Left ventricle myocardium superior (tissue), 1 donor: ENCODE data around the gene ALDOC. TPM values are rescaled to one million over a fixed set of nuclear protein-coding genes. Genes with fewer than 3 reads are reported as not detected.

ENCODE experiments used
- ATAC-seq: fragments of 200-7000 bp; cut with Tn5 transposase; one replicate; pipeline ENCODE4 v1.9.1; 2020; ENCODE audit warnings: mild to moderate bottlenecking, moderate library complexity
- DNase-seq: peaks from one replicate; pipeline ENCODE4 v3.0.0-alpha.2; 2020
- intact Hi-C: fragments of 100-400 bp; cut with micrococcal nuclease; formaldehyde crosslinking; loops from one replicate; pipeline ENCODE4 v1.11.0; 2022
- total RNA-seq: library from RNA; stranded (reverse); fragmentation: NEBNext Ultra II Directional; extraction: Animal tissue kit (Norgen Biotek cat#: 25700); gene quantifications from one replicate; pipeline ENCODE4 v1.2.1, GENCODE V29; 2021
- donor health status: DM: no; HTN: yes; CAD: no; lungs with severe emphysema.

ALDOC gene
- total RNA-seq, 1 donor from 2014 or later: 380 TPM

GRCh38 chr17:28567604-28568003 lies 9.1 kb downstream of the ALDOC start:
- ATAC-seq (no peak), DNase-seq (no peak)
- intact Hi-C loops: no loop called here

- no peak for ATAC-seq
- intact Hi-C loops: no loop called here
- no peak for DNase-seq
These were observed 13.2 kb downstream of the ALDOC start for GRCh38 chr17:28563475-28563874.

DNA sequence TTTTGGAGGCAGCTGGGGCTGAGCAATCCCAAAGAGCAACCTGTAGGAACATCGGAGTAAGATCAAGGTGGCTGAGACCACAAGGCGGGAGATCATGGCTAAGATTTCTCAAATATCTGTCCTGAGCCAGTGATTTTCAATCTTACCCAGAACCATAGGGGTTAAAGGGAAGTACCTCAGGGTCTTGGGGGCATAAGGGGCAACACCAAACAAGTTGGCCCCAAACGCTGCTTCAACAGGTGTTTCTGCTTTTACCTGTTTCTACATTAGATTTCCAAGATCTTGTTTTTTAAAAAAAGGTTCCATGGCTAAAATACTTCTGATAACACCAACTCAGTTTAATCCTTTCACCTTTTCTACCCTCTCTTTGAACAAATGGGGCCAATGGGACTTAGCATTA lies 21.7 kb downstream of the ALDOC start:
- no peak for ATAC-seq
- intact Hi-C loops: no loop called here
- no peak for DNase-seq

DNA sequence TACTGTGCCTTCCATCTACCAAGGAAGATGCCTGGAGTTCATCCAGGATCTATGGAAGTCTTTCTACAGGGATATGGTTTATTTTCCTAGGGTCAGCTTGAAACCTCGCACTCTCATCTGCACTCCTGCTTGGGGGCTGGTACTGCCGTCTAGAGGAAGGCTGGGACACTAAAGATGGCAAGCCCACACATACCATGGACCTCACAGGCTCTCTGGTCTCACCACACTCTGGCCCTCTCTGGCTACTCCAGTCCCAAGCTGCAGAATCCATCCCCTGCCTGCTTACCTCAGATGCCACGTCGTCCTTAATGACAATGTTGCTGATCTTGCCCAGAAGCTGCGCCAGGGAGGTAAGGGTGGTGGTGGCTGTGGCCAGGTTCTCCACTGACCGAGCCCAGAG lies 22.1 kb downstream of the ALDOC start:
- ATAC-seq (no peak), DNase-seq (no peak)
- intact Hi-C loops: no loop called here

GRCh38 chr17:28553000-28553505 lies 23.6 kb downstream of the ALDOC start:
- DNase-seq: no peak
- intact Hi-C loops: no loop called here
- no peak for ATAC-seq

DNA sequence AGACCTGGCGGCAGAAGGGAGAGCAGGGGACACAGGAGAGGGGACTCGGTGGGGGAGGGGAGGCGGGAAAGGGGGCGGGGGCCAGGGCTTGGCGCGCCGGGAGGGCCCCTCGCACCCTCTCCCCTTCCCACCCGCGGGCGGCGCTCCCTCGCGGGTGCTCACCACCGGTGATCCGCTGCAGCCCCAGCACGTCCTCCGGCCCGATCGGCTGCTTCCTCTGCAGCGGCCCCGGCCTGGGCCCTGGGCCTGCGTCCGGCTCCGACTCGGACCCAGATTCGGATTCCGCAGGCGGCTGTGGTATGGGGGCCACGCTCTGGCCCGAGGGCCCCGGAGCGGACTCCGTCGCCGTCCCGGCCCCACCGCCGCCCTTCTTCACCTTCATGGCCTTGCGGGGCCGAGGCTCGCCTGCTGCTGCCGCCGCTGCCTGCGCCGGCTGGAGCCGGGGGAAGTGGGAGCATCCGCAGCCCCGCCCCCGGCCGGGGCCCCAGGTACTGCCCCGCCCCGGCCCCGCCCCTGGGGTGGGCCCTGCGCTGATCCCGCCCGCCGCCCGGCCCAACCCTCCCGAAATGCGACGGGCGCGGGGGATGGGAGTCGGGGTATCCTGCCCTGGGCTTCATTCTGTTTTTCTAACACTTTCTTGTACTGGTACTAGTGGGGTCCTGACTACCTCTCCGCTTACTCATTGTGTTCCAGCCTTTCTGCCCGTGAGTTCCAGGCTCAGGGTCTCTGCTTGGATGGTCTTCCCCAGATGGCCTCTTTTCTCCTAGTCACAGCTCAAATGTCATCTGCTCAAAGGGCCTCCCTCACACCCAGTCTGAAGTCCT lies 24.3 kb downstream of the ALDOC start, which contains the start of gene UNC119:
UNC119 (minus strand) TSS at position 449 of the 824 bp plus-strand sequence; CDS start at position 382, 67 bp downstream.
- DNase-seq: peak; percentile 91
- ATAC-seq: peak; percentile 97
- intact Hi-C loops: no loop called here

- DNase-seq: no peak
- peak; percentile 25 for ATAC-seq
- intact Hi-C loops: no loop called here
These were observed 25.1 kb downstream of the ALDOC start for GRCh38 chr17:28551421-28552175.

DNA sequence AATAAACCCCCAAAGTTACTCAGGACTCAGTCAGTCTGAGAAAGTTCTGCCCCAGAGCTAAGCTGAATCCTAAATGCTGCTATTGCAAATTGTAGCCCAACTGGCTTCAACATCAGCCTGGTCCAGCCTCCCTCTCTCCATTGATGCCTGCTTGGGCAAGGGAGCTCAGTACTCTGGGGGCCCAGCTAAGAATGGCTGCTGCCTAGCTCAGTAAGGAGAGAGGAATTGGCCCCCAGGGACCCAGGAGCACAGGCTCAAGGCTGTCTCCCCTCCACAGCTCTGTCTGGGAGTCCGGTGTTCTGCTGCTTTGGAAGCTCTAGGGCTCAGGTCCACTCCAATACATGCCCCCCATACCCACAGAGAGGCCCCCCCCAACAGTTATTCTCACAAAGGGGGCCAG lies 25.8 kb downstream of the ALDOC start:
- intact Hi-C loops: no loop called here
- DNase-seq (no peak), ATAC-seq (no peak)

DNA sequence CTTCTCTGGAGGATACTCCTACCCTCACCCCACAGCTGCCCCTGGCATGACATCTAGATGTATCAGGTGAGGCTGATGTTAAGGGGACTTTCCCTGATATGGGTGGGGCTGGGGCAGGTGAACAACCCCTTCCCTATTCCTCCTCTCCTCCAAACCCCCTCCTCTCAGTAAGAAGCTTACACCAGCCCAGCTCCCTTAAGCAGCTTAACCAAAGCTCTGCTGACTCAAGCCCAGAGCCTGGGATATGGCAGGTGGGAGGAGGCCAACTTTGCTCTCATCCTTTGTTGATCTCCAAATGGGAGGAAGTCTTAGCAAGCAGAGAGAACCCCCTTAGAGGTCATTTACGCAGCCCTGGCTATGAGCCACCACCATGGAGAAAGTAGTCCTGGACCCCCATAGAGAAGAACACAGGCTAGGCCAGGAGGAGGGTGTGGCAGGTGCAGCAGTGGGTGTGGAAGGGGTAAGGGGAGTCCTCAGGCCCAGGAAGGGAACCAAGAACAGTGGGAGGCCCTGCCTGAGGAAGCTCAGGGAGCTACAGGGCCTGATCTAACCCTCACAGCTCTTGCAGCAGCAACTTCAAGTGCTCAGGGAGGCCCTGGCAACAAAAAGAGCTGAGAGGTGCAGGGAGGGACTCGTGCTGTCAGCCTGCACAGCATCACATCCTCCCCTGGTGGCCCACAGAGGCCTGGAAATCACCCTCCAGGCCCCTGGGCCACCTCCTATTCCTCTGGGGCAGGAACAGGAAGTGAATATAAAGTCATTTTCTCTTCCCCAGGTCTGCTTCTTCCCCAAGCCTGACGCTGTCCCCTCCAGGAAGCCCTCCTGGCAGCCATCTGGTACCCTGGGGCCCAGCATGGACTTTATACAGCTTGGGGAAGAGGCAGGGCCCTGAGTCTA lies 27.2 kb downstream of the ALDOC start:
- intact Hi-C loops: no loop called here
- ATAC-seq (no peak), DNase-seq (no peak)

GRCh38 chr17:28548417-28549130 lies 28.1 kb downstream of the ALDOC start:
- intact Hi-C loops: no loop called here
- ATAC-seq (no peak), DNase-seq (no peak)

DNA sequence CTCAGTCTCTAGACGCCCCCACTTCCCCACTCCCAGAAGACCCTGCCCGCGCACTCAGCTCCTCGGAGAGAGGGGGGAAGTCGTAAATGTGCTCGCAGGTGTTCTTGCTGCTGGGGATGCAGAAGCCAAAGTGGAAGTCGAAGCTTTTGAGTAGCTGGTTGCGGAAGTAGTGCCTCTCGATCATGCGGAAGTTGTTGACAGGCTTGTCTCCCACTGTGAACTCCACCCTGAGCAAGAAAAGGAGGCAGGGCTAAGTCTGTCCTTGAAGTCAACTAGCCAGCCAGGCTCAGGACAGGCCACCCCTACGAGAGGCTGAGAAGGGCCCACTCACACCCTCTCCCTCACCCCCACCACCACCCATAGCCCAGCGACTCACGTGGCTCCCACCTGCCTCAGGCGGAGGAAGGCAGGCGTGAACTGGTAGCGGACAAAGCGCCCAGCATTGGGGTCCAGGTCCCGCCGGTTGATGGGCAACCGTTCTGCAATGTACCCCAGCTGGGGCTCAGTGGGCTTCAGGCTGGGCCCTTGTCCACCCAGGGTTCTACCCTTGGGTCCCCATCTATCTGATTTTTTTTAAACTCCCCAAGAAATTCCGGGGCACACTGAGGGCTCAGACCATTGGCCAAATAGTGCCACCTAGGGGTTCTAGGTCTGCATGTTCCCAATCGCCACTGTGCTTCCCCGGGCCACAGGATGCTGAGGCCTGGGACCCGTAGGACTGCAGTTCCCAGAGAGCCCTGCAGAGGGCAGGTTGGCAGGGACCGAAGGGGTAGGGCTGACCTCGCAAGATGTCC lies 28.9 kb downstream of the ALDOC start:
- intact Hi-C loops: no loop called here
- peak; percentile 60 for ATAC-seq

DNA sequence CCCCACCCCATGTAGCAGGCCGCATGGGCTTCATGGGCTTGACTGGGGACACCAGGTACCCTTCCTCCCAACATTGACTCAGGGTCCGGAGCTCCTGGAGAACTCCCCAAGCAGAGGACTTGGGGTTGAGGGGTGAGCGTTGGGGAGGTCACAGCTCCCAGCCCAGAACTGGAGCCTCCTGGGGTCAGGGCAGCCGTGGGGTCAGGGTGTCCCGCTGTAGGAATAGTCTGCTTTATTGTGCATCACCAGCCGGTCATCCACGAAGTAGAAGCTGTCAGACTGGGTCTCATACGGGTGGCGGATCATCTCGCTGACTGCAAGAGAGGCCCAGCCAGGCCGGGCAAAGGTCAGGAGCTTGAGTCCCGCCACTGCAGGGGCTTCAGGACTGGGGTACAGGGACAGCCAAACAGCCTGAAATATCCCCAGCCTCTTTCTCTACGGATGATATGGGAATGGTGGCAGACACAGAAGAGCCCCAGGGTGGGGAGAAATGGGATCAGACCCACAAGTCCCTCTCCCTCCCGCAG lies 29.5 kb downstream of the ALDOC start:
- ATAC-seq: no peak
- intact Hi-C loops: no loop called here
- DNase-seq: no peak

More for the DNA sequence above, 28.9 kb downstream of the ALDOC start:
- DNase-seq: peak; percentile 84

- intact Hi-C loops: no loop called here
- ATAC-seq (no peak), DNase-seq (no peak)
These were observed 30.8 kb downstream of the ALDOC start for GRCh38 chr17:28545787-28546415.

- ATAC-seq (no peak), DNase-seq (no peak)
- intact Hi-C loops: no loop called here
These were observed 31.6 kb downstream of the ALDOC start for GRCh38 chr17:28545141-28545503.

DNA sequence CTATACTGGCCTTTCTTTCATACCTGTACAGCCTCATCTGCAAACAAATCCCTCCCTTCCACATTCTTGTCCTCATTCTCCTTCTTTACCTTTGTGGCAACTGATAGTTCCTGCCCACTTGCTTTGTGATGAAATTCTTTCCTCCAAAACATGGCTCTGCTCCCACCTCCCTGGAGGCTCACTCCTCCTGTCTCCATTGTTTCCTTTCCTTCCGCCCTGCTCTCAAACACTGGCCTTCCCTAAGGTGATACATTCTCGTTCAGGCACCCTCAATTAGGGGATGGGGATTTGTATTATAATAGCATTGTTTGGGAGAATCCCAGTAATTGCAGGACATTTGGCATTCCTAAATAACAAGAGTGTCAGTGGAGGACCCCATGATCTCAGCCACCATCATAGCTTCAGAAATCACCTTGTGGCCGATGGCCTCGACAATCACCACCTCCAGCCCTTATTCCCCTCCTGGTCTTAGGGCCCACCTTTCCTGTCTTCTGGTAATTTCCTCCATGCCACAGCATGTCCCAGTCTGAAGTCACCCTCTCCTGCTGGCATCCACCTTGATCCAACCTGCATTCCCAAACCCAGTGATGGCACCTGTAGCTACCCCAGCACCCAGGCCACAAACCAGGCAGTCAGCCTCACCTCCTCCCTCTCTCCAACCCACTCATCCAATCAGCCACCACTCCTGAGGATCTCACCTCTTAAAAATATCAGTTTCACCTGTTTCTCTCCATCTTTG lies 32.1 kb downstream of the ALDOC start:
- DNase-seq (no peak), ATAC-seq (no peak)
- intact Hi-C loops: no loop called here

- ATAC-seq (no peak), DNase-seq (no peak)
- intact Hi-C loops: no loop called here
These were observed 35.3 kb downstream of the ALDOC start for GRCh38 chr17:28541439-28541838.

DNA sequence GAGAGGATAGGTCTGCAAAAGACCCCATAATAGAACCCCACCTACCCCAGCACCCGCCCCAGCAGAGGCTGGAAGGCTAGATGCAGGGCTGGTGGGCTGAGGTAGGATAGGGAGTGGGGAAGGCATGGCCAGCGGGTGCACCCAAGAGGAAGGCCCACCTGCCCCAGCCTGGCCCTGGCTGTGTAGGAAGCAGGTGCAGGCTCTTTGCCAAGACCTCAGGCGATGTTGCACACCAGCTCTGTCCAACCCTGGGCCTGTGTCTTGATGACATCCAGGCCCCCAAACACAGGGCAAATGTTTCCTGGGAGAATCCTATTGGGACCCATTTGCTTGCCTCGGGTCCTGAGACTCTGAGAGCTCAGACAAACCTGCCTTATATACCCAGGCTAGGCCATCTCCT lies 36.5 kb downstream of the ALDOC start:
- DNase-seq (no peak), ATAC-seq (no peak)
- intact Hi-C loops: no loop called here
